Measurements from ENCODE around the gene PLXNA4.

- TF ChIP-seq CTCF (conservative IDR thresholded peaks at IDR 0.05; ENCODE audit: low read depth in 2 of 2) (no peak), EZH2 (IDR thresholded peaks at IDR 0.05; ENCODE audit: low read depth, unreplicated experiment) (no peak), POLR2AphosphoS5 (IDR thresholded peaks at IDR 0.05; ENCODE audit: low read depth) (no peak), ZNF331 (CRISPR knock-in tag; IDR thresholded peaks at IDR 0.05; ENCODE audit: low read depth) (no peak), EZH2phosphoT487 (IDR thresholded peaks at IDR 0.05; ENCODE audit: unreplicated experiment) (no peak), REST (IDR thresholded peaks at IDR 0.05; ENCODE audit: unreplicated experiment) (no peak), CREB1 (CRISPR knock-in tag; IDR thresholded peaks at IDR 0.05; ENCODE audit: low read depth) (no peak), ZNF114 (CRISPR knock-in tag; IDR thresholded peaks at IDR 0.05) (no peak), JUNB (IDR thresholded peaks at IDR 0.05; ENCODE audit: unreplicated experiment) (no peak), ZNF462 (CRISPR knock-in tag; IDR thresholded peaks at IDR 0.05) (no peak), ETS1 (IDR thresholded peaks at IDR 0.05) (no peak)
Observed at GRCh38 chr7:132551886-132552285, 24.4 kb downstream of the PLXNA4 start.

All from GM23338 (cell line).